Glutamatergic neuron (in vitro differentiated cells): ENCODE results near the gene ZNF366. TPM values are rescaled to one million over a fixed set of nuclear protein-coding genes. Genes with fewer than 3 reads are reported as not detected.

Experiments
- DNase-seq: peaks from one replicate; pipeline ENCODE4 v3.0.0; 2022
- H3K27ac Mint-ChIP-seq: one replicate; pipeline ENCODE4 v1.8.0; 2020; ENCODE audit warnings: mild to moderate bottlenecking, mixed read lengths, inconsistent platforms; ENCODE audit not compliant: unreplicated experiment
- H3K27me3 Mint-ChIP-seq: one replicate; pipeline ENCODE4 v1.8.0; 2020; ENCODE audit warnings: mild to moderate bottlenecking, moderate library complexity, mixed read lengths, inconsistent platforms; ENCODE audit not compliant: unreplicated experiment
- H3K36me3 Mint-ChIP-seq: one replicate; pipeline ENCODE4 v1.8.0; 2020; ENCODE audit warnings: mild to moderate bottlenecking, mixed read lengths, inconsistent platforms; ENCODE audit not compliant: unreplicated experiment
- H3K4me1 Mint-ChIP-seq: one replicate; pipeline ENCODE4 v1.8.0; 2020; ENCODE audit warnings: mild to moderate bottlenecking, low read depth, mixed read lengths, inconsistent platforms; ENCODE audit not compliant: unreplicated experiment
- H3K4me3 Mint-ChIP-seq: one replicate; pipeline ENCODE4 v1.8.0; 2020; ENCODE audit warnings: mild to moderate bottlenecking, mixed read lengths, inconsistent platforms; ENCODE audit not compliant: unreplicated experiment
- H3K9me3 Mint-ChIP-seq: one replicate; pipeline ENCODE4 v1.8.0; 2020; ENCODE audit warnings: mild to moderate bottlenecking, moderate library complexity, mixed read lengths, inconsistent platforms; ENCODE audit not compliant: unreplicated experiment
- total RNA-seq: library from RNA; stranded (reverse); fragmentation: NEBNext Ultra II Directional; extraction: Animal tissue kit (Norgen Biotek cat#: 25700); gene quantifications from one replicate; pipeline ENCODE4 v1.2.1, GENCODE V29; 2021; ENCODE audit not compliant: unreplicated experiment
- TF ChIP-seq, protein P1 (sequence below): fragments of 200-600 bp; sonication (generic); IDR thresholded peaks from one replicate; pipeline ENCODE4 v1.5.0; 2021; ENCODE audit not compliant: partially characterized antibody, unreplicated experiment

ZNF366 gene
- total RNA-seq, 1 donor from 2014 or later: not detected

- Mint-ChIP-seq H3K9me3 (no peaks in the 10 kb centered on the region), H3K27ac (no peak overlapping the region)
Observed at GRCh38 chr5:72441862-72442540, 65.2 kb downstream of the ZNF366 start.

DNA sequence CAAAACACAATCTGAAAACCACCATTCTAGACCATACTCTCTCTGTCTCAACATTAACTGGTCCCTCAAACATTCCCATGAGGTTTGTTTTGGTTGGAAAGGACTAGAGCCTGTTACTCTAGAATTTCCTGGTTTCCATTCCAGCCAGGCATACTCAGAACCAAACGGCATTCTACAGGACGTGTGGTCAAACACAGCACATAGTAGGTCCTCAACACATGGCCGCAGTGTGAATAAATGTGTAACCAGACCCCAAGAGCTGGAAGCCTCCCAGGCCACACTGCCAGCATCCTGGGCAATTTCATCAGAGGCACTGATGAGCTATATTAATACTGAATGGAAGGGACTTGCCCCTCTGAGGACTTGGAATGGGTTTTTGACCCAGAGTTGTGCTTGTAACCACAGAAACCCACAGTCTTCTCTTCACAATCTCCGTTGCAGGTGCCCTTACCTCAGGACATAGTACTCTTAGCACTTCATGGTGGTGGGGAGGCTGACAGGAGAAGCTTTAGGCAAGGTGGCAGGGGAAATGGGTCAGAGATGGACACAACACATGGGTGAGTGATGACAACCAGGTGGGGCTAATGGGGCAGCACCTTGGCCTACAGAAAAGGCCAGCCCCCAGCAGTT, 66.0 kb downstream of the ZNF366 start:
- TF ChIP-seq, protein P1, sequence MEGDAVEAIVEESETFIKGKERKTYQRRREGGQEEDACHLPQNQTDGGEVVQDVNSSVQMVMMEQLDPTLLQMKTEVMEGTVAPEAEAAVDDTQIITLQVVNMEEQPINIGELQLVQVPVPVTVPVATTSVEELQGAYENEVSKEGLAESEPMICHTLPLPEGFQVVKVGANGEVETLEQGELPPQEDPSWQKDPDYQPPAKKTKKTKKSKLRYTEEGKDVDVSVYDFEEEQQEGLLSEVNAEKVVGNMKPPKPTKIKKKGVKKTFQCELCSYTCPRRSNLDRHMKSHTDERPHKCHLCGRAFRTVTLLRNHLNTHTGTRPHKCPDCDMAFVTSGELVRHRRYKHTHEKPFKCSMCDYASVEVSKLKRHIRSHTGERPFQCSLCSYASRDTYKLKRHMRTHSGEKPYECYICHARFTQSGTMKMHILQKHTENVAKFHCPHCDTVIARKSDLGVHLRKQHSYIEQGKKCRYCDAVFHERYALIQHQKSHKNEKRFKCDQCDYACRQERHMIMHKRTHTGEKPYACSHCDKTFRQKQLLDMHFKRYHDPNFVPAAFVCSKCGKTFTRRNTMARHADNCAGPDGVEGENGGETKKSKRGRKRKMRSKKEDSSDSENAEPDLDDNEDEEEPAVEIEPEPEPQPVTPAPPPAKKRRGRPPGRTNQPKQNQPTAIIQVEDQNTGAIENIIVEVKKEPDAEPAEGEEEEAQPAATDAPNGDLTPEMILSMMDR: no peak
- H3K4me3 Mint-ChIP-seq: no peak overlapping the region
- H3K36me3 Mint-ChIP-seq: no peaks in the 10 kb centered on the region
- DNase-seq: no peak
- no peak overlapping the region for H3K27ac Mint-ChIP-seq
- peaks cover 4% of the 10 kb centered on the region for H3K4me1 Mint-ChIP-seq
- H3K27me3 Mint-ChIP-seq: no peaks in the 10 kb centered on the region
- no peaks in the 10 kb centered on the region for H3K9me3 Mint-ChIP-seq

More at GRCh38 chr5:72441862-72442540, 65.2 kb downstream of the ZNF366 start:
- TF ChIP-seq, protein P1: no peak
- Mint-ChIP-seq H3K27me3 (no peaks in the 10 kb centered on the region), H3K4me1 (peaks cover 4% of the 10 kb centered on the region), H3K4me3 (no peak overlapping the region), H3K36me3 (no peaks in the 10 kb centered on the region)
- no peak for DNase-seq

DNA sequence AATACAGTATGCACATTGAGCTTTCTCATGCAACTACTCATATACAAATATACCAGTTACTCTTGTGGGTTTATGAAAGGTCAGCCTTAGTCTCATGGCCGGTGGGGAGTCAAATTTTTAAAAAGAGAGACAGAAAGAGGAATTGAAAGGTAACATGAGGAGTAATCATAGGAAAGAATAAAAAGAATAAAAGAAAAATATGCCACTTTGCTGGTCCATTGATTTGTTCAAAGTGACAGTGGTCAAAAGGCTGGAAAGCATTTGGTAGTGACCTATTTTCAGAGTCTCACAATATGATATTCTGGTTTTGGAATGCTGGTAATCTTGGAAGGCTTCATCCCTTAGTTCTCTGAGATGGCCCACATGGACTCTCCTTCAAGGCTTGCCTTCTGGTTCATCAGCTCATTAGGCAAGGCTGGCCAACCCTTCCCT, 67.0 kb downstream of the ZNF366 start:
- Mint-ChIP-seq H3K27me3 (no peaks in the 10 kb centered on the region), H3K27ac (no peak overlapping the region), H3K9me3 (no peaks in the 10 kb centered on the region), H3K36me3 (no peaks in the 10 kb centered on the region), H3K4me3 (no peak overlapping the region), H3K4me1 (peaks cover 3% of the 10 kb centered on the region)
- TF ChIP-seq, protein P1: no peak
- no peak for DNase-seq

DNA sequence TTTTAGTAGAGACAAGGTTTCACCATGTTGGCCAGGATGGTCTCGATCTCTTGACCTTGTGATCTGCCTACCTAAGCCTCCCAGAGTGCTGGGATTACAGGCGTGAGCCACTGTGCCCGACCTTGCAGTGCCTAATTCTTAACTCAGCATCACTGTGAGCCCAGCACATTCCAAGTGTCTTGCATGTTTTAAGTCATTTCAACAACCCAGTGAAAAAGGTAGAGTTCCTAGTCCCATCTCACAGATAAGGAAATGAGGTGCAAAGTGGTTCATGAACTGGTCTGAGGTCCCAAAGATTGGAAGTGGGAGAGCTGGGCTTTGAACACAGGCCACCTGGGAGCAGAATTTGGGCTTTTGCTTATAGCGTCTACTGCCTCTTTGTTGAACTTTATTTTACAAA, 68.0 kb downstream of the ZNF366 start:
- H3K27ac Mint-ChIP-seq: no peak overlapping the region
- no peaks in the 10 kb centered on the region for H3K9me3 Mint-ChIP-seq
- TF ChIP-seq, protein P1: no peak
- H3K27me3 Mint-ChIP-seq: no peaks in the 10 kb centered on the region
- peaks cover 2% of the 10 kb centered on the region for H3K4me1 Mint-ChIP-seq
- DNase-seq: no peak
- H3K36me3 Mint-ChIP-seq: no peaks in the 10 kb centered on the region
- H3K4me3 Mint-ChIP-seq: no peak overlapping the region

DNA sequence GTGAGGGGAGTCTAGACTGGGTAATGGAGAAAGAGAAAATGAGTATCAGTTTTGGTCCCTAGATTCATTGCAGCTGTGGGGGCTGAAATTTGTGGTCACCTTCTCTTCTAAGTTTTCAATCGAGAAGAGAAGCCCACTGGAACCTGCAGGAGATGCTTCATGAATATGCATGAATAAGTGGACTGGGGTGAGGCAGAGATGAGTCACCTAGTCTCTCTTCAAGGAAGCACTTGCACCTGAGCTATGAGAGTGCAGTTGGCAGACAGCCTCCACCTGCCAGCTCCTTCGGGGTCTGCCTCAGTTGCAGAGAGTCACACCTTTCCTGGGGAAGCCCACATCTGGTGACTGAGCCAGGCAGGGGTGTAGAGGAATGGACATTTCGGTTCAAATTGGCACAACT, 69.1 kb downstream of the ZNF366 start:
- TF ChIP-seq, protein P1: no peak
- no peak overlapping the region for H3K27ac Mint-ChIP-seq
- no peaks in the 10 kb centered on the region for H3K36me3 Mint-ChIP-seq
- peaks cover 5% of the 10 kb centered on the region for H3K4me1 Mint-ChIP-seq
- DNase-seq: no peak
- H3K9me3 Mint-ChIP-seq: no peaks in the 10 kb centered on the region
- no peak overlapping the region for H3K4me3 Mint-ChIP-seq
- no peaks in the 10 kb centered on the region for H3K27me3 Mint-ChIP-seq
